Measurements from ENCODE around the gene CELA3A.
"Not testable (repeated sequence)": the region's sequence is repeated elsewhere in the genome, so short reads cannot be mapped to it uniquely, and the experiment has no call there.

DNA sequence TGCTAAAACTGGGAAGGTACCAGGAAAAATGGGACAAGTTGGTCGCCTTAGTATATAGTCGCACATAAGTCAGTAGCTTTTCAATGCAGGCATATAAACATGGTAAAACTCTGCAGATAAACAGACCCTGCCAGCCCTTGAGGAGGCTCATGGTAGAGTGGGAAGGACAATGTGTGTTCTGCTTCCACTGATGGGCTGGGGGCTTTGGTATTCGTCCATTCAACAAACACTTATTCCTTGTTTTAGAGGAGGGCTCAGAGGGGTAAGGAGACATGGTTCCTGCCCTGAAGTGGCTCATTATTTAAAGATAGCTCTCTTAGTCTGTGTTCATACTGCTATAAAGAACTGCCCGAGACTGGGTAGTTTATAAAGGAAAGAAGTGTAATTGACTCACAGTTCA, 11.3 kb downstream of the CELA3A start:
- TF ChIP-seq, protein P1, sequence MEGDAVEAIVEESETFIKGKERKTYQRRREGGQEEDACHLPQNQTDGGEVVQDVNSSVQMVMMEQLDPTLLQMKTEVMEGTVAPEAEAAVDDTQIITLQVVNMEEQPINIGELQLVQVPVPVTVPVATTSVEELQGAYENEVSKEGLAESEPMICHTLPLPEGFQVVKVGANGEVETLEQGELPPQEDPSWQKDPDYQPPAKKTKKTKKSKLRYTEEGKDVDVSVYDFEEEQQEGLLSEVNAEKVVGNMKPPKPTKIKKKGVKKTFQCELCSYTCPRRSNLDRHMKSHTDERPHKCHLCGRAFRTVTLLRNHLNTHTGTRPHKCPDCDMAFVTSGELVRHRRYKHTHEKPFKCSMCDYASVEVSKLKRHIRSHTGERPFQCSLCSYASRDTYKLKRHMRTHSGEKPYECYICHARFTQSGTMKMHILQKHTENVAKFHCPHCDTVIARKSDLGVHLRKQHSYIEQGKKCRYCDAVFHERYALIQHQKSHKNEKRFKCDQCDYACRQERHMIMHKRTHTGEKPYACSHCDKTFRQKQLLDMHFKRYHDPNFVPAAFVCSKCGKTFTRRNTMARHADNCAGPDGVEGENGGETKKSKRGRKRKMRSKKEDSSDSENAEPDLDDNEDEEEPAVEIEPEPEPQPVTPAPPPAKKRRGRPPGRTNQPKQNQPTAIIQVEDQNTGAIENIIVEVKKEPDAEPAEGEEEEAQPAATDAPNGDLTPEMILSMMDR (IDR thresholded peaks at IDR 0.05; ENCODE audit: insufficient read depth, low read length, poor library complexity, severe bottlenecking) = not testable (repeated sequence)
- not testable (repeated sequence) for TF ChIP-seq EZH2phosphoT487 (conservative IDR thresholded peaks at IDR 0.05; ENCODE audit: low read length)
